Kidney epithelial cell (primary cell): Measurements from ENCODE around the gene KRT33A. TPM values are rescaled to one million over a fixed set of nuclear protein-coding genes. Genes with fewer than 3 reads are reported as not detected.
A peak's percentile ranks its signal among the peaks of the same experiment; 100 is the strongest.

Experiments
- DNase-seq: peaks from one replicate; pipeline ENCODE4 v3.0.0-alpha.2; 2010; ENCODE audit warnings: low read depth
- H3K27me3 ChIP-seq: 2 replicates; pipeline ENCODE4 v1.6.0; 2011; ENCODE audit warnings: low read length; ENCODE audit not compliant: control insufficient read depth, insufficient read depth
- H3K36me3 ChIP-seq: 2 replicates; pipeline ENCODE4 v1.5.1; 2011; ENCODE audit warnings: low read length; ENCODE audit not compliant: control insufficient read depth, insufficient read depth
- H3K4me3 ChIP-seq: 2 replicates; pipeline ENCODE4 v1.5.1; 2011; ENCODE audit warnings: low read depth, mild to moderate bottlenecking, control low read depth, low read length
- CTCF ChIP-seq: IDR thresholded peaks from 2 replicates; pipeline ENCODE4 v1.5.1; 2011; ENCODE audit warnings: mild to moderate bottlenecking, moderate library complexity, low read length, control low read depth, inconsistent platforms; ENCODE audit not compliant: insufficient read depth, poor library complexity, severe bottlenecking
- total RNA-seq: library from RNA; depleted of rRNA; stranded (reverse); fragments of >200 nt; gene quantifications from 2 replicates; pipeline ENCODE4 v1.2.3, GENCODE V29; 2015

Gene KRT33A
- total RNA-seq, 1 donor from 2014 or later = not detected

- H3K36me3 ChIP-seq = no peaks in the 10 kb centered on the region
- H3K27me3 ChIP-seq = no peaks in the 10 kb centered on the region
- no peak overlapping the region for H3K4me3 ChIP-seq
- TF ChIP-seq CTCF = no peak
- DNase-seq = no peak
Measured at GRCh38 chr17:41343029-41343428, 7.6 kb downstream of the KRT33A start.

GRCh38 chr17:41340934-41341861 lies 9.4 kb downstream of the KRT33A start:
- Histone ChIP-seq H3K4me3 (no peak overlapping the region), H3K36me3 (no peaks in the 10 kb centered on the region), H3K27me3 (no peaks in the 10 kb centered on the region)
- DNase-seq = no peak
- TF ChIP-seq CTCF = no peak

GRCh38 chr17:41340494-41340893 lies 10.1 kb downstream of the KRT33A start:
- no peaks in the 10 kb centered on the region for H3K27me3 ChIP-seq
- no peak for TF ChIP-seq CTCF

GRCh38 chr17:41339571-41340172 lies 11.0 kb downstream of the KRT33A start:
- DNase-seq = no peak
- Histone ChIP-seq H3K27me3 (no peaks in the 10 kb centered on the region), H3K36me3 (no peaks in the 10 kb centered on the region), H3K4me3 (no peak overlapping the region)
- TF ChIP-seq CTCF = no peak

More at GRCh38 chr17:41340494-41340893, 10.1 kb downstream of the KRT33A start:
- no peak overlapping the region for H3K4me3 ChIP-seq
- peak; percentile 59 for DNase-seq
- no peaks in the 10 kb centered on the region for H3K36me3 ChIP-seq

- Histone ChIP-seq H3K4me3 (no peak overlapping the region), H3K27me3 (no peaks in the 10 kb centered on the region), H3K36me3 (no peaks in the 10 kb centered on the region)
- DNase-seq = no peak
- TF ChIP-seq CTCF = no peak
Measured at GRCh38 chr17:41338961-41339485, 11.6 kb downstream of the KRT33A start.
